Activated naive CD4-positive, alpha-beta T cell treated with anti-CD3 and anti-CD28 coated beads, Interleukin-2, amount 50 U/mL, for 16 hours (primary cell): Measurements from ENCODE around the gene RBM6.

Experiments
- DNase-seq: peaks from one replicate; pipeline ENCODE4 v3.0.0-alpha.2; 2020

The RBM6 gene

DNA sequence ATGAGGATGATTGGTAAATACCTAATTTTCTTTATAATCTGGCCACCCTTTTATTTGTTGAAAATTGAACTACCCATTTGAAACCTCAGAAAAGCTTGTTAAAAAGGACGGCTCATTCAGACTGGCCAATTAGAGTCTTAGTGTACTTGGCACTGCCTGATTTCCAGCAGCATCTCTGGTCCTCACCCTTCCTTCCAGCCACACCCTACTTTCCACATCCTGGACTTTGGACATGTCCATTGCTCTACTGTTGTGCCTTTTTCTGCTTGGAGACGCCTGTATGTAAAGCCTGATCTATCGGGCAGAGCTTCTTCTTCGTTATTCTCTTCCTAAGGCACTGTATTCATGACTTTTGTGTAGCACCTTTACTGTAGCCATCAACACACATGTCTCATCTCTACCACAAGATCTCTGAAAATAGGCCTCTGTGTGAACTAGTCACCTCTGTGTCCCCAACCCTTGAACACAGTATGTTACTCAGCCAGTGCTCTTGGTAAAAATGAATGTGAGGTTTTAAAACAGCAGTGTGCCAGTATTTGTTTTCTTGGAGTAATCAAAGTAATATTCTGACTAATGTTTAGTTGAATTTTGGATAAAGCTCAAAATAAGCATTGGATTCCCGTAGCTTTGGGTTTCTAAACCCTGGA lies 155.5 kb downstream of the RBM6 start:
- DNase-seq = no peak

DNA sequence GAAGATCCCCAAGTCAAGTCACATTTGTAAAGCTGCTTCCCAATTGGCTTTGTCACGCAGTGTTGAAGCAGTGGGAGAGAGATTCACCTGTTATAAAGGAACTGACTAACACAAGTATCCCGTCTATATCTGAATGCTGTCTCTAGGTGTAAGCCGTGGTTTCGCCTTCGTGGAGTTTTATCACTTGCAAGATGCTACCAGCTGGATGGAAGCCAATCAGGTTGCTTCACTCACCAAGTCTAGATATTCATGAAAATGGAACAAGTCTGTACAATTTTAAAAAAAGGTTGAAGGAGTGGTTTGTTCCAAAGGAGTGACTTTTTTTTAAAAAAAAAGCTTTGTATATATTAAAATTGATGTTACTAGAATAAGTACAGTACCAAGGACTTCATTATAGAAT lies 160.4 kb downstream of the RBM6 start:
- DNase-seq = no peak

GRCh38 chr3:50100956-50101845 lies 161.3 kb downstream of the RBM6 start:
- DNase-seq = no peak

DNA sequence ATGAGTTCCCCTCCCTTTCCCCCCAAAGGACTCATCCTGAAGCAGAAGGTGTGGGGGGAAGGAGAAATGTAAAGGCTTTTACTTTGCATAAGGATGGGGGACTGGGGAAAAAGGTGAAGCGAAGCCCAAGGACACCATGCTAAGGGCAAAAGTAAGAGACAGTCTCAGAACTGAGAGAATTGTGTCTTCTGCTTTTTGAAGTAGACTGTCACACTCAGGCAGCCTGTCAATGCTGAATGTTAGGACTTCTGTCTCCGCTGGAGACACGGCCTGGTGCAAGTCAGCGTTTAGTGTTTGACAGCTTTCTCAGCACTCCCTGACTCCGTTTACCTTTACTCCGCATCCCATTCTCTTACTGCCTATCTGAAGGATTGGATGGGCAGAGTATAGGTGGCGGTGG lies 162.6 kb downstream of the RBM6 start:
- DNase-seq = no peak

GRCh38 chr3:50111757-50112156 lies 171.8 kb downstream of the RBM6 start:
- DNase-seq = no peak

DNA sequence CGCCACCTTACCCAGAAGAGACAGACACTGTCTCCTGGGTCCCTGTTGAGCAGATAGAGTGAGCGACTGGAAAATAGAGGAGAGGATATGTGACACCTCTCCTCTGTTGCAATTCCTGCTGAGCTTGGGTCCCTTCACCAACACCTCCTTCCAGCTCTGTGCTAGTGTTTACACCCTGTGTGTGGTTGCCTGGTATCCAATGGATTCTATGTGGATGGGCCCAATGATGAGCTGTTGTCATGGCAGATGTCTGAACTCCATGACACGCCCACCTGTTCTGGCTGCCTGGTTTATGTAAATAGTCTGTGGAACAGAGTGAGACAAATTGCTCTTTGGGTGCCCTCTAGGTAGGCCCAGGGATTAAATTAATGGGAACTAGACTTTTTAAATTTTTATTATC lies 172.5 kb downstream of the RBM6 start:
- no peak for DNase-seq

DNA sequence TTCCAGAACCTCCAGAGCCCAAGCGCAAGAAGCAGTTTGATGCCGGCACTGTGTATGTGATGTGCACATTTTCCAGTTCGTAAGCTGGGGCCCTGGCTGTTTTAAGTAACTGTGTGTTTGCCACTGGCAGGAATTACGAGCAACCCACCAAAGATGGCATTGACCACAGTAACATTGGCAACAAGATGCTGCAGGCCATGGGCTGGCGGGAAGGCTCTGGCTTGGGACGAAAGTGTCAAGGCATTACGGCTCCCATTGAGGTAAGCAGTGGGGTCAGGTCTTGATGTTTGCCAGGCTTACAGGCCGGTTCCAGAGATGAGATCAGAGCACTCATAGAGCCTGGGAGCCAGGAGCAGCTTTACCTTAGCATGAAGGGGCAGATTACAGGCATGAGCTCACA lies 177.2 kb downstream of the RBM6 start:
- no peak for DNase-seq

DNA sequence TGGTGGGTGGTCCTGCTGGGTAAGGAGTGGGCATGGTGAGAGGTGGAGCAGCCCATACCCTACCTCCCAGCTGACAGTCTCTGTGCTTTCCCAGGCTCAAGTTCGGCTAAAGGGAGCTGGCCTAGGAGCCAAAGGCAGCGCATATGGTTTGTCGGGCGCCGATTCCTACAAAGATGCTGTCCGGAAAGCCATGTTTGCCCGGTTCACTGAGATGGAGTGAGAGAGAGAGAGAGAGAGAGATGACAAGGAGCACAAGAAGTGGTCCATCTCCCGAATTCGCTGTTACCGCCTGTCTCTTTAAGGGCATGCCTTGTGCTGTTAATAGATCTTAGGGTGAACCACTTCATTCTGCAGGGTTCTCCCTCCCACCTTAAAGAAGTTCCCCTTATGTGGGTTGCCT lies 178.3 kb downstream of the RBM6 start:
- DNase-seq = no peak

DNA sequence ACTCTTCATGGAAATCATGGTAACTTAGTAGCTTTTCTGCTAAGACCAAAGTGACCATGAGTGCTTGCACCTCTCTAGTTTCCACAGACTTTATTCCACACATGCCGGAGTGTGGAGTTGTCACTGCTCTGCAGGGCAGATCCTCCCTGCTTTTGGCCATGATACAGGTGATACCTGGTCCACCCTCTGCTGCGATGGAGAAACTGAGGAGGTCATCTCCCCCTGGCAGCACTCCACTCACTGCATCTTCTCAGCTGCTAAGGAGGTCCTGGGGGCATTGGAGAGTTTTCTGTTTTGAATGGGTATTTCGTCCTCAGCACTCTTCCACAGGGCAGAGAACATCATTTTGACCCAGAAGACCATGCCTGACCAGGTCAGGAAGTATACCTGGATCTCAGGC lies 179.8 kb downstream of the RBM6 start:
- DNase-seq = no peak

DNA sequence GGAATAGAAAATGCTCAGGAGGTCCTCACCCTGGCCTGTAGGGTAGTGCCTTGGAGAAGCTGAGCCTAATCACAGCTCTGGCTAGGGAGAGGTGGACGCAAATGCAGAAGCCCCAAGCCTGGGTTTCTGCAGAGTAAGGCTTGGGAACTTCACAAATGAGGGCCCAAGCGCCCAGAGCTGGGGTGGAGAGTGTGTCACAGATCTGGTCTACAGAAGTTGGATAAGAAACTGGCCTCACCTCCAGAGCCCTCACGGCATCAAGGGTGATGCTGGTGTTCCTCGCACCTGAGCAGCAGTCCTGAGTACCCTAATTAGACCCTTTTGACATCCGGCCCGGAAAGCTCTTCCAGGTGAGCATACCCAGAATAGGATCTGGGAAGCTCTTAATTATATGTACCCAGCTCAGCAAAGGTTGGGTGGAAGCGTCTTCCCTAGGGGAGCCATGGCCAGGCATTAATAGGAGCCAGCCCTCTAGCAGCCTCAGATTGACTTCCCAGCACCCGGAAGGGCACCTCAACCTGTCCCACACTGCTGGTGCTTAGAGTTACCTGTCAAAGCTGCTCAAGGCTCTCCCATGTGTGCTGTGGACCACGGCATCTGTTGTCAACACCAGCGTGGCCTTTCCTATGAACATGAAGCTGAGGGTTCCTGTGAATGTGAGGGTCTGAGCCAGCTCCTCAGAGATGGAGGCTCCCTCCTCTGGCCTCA lies 180.6 kb downstream of the RBM6 start:
- no peak for DNase-seq

DNA sequence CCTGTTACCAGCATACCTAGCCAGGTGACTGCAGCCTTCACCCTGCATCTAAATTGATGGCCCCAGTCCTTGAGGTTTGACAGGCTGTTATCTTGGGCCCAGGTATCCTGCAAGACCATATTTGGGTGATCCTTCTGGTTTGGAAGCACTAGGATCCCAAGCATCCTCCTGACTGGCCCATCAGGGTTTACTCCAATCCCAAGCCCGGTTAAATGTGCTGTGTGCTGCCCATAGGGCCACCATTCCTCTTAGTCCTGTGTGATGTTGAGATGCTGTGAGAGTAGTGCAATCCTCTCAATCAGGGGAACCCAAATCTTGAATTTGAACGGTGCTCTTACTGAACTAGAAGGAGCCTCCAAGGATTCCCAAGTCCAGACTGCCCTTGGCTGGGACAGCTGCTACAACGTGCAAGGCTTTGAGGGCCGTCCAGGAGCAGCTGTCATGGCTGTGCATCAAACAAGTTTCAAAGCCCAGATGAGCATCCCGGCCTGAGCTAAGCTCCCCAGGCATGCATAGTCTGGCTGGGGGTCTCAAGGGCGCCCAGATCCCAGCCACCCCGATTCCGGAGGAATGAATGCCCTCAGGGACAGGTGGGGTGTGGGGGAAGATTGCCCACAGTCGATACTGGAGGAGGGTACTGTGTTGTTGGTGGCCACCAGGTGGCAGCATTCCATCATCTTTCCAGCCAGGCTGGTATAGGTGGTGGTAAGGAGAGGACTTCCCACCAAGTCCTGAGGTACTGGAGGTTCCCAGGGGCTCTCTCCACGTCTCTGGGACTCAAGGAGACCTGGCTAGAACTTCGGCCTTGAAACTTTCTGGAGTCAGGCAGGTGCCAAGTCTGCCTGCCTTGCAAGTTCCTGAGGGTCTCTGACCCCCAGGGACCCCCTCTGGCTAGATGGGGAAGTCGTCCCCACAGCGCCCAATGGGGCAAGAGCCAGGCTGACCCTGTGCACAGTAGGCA lies 181.4 kb downstream of the RBM6 start:
- DNase-seq = peak; percentile 70

- DNase-seq = no peak
Observed at GRCh38 chr3:50122071-50122470, 182.1 kb downstream of the RBM6 start.

DNA sequence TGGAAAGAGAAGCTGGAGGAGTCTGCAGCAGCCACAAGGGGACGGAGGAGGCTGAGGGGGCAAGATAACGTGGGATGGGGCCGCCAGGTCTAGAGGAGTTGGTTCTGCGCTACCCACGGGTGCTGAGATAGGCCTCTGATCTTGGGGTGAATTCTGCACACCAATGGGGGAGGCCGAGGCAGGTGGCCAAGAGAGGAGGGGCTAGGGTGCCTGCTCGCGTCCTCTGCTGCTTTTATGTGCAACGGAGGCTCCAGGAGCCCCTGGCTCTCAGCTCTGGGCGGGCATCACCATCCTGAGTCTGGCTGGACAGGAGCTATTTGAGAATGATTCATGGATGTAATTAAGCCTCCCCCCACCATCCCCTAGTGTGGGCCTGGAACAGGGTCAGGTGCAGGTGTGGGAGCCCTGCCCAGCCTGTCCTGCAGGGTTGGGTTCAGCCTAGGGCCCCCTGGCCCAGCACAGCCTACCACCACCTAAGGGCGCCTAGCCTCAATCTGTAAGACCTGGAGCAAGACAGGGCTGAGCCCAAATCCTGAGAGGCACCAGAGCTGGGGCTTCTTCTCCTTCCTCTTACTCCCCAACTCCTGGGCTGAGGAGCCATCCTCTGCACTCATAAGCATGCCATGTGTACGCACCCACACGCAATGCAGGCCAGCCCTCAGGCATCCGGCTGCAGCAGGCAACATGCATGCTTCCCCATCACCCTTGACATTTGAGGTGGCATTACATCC lies 182.9 kb downstream of the RBM6 start:
- no peak for DNase-seq

DNA sequence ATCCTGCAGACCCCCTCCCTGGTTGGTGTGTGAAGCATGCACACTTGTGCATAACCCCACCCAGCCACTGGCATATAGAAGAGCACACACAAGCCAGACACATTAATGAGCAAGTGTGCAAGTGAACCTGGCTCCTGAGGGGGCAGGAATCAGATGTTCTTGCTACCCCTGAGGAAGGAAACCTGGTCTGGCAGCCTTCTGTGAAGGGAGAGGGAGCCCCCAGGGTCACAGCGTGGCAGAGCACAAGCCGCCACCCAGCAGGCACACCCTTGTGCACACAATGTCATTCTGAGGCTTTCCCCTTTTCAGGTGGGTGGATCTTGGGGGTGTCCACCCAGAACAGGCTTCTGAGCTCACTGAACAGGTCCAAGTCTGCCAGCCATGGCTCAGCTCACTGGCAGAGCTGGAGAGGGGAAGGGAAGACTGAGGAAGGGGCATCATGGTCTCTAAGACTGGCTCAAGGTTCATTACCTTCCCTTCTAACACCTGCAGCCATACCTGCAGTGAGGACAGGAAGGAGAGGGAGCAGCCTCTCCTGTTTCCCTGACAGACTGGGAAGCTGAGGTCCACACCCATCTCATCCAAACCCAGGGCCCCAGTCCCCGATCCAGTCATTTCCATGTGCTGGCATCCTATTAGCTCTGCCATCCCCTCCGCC lies 183.6 kb downstream of the RBM6 start:
- no peak for DNase-seq

- no peak for DNase-seq
Observed at GRCh38 chr3:50124052-50124799, 184.3 kb downstream of the RBM6 start.

DNA sequence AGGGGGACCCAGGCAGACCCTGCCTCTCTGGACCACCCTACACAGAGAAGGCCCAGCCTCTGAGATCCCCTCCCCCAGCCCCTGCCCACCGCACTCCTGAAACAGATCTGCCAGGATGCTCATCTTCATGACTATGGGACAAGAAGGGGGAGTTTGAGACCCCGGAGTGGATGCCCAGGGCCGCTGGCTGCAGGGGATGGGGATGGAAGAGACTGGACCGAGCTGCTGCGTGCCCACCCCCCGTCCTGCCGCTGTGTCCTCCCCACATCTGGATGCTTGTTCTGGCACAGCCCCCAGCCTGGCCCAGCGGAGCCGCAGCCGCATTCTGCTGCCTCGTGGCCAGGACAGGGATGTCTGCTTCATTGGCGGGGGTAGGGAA lies 184.8 kb downstream of the RBM6 start:
- no peak for DNase-seq

GRCh38 chr3:50125541-50126286 lies 185.8 kb downstream of the RBM6 start:
- DNase-seq = no peak

- DNase-seq = no peak
Observed at GRCh38 chr3:50126287-50127211, 186.6 kb downstream of the RBM6 start.
